ENCODE results near the gene DNAH3. TPM values are rescaled to one million over a fixed set of nuclear protein-coding genes. Genes with fewer than 3 reads are reported as not detected.

Gene DNAH3
- total RNA-seq, 1 experiment from 2014 or later, result not detected

- peak; percentile 80 for DNase-seq (ENCODE audit: low spot score)
These were observed 249.1 kb downstream of the DNAH3 start for GRCh38 chr16:20901436-20902112.

DNA sequence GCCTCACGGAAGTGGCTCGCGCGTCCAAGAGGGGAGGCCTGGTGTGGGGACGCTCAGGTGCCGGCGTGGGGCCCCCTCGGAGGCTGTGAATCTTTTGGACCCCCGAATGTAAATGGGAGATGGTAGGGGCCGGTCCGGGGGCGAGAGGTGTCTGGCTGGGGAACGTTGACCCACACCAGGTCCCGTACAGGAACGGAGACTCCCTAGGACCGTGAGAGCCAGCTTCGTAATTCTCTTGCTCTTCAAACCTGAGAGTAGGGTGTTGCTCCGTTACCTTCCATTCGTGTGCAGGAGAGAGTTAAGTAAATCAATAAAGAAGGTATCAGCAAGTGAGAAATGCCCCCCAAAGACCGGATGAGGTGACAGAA is 249.6 kb downstream of the DNAH3 start:
- in situ Hi-C loops (cut with HindIII; ENCODE audit: low sequenced_read_pairs), result no loop called here
- DNase-seq (ENCODE audit: low spot score), result no peak

More at GRCh38 chr16:20901436-20902112, 249.1 kb downstream of the DNAH3 start:
- in situ Hi-C loops (cut with HindIII; ENCODE audit: low sequenced_read_pairs), result no loop called here

GRCh38 chr16:20900299-20901067 is 250.2 kb downstream of the DNAH3 start, which contains the start of the genes DCUN1D3 and LYRM1:
DCUN1D3 (minus strand) TSS chr16:20900358; CDS start chr16:20862538, 37,820 bp downstream.
LYRM1 (plus strand) TSS chr16:20900771; CDS start chr16:20915556, 14,785 bp downstream.
- DNase-seq (ENCODE audit: low spot score), result peak; percentile 99
- in situ Hi-C loops (cut with HindIII; ENCODE audit: low sequenced_read_pairs), result no loop called here

- DNase-seq (ENCODE audit: low spot score), result no peak
- in situ Hi-C loops (cut with HindIII; ENCODE audit: low sequenced_read_pairs), result no loop called here
These were observed 251.0 kb downstream of the DNAH3 start for GRCh38 chr16:20899477-20900298.

GRCh38 chr16:20899071-20899470 is 251.6 kb downstream of the DNAH3 start:
- DNase-seq (ENCODE audit: low spot score), result no peak
- in situ Hi-C loops (cut with HindIII; ENCODE audit: low sequenced_read_pairs), result no loop called here

- in situ Hi-C loops (cut with HindIII; ENCODE audit: low sequenced_read_pairs), result no loop called here
- no peak for DNase-seq (ENCODE audit: low spot score)
These were observed 252.7 kb downstream of the DNAH3 start for GRCh38 chr16:20897922-20898321.

DNA sequence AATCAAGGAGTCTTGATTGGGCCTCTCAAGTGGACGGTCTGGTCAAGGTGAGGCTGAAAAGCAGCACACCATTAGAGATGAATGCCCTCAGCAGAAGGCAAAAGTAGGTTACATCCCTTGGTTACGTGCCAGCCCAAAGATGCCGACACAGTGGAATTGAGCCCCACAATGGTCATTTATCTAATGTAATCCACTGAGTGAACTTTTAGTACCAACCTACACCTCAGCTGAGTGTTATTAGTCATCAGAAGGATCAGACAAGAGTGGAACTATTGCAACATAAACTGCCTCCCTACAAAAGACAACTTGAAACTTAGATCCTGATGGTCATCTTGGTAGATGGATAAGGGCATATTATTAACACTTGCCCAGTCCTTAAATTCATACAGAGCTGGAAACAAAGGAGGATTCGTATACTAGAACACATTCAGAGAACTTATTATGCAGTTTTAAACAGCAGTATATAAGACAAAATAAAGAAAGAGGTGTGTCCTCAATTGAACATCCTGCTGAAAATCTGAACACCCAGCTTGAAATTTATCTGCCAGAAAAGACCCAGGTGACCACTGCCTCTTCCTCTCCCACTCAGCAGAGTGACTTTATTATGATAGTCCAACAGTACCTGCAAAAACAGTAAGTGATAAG is 253.3 kb downstream of the DNAH3 start:
- in situ Hi-C loops (cut with HindIII; ENCODE audit: low sequenced_read_pairs), result no loop called here

GRCh38 chr16:20894388-20894787 is 256.3 kb downstream of the DNAH3 start:
- DNase-seq (ENCODE audit: low spot score), result no peak

More for the DNA sequence above, 253.3 kb downstream of the DNAH3 start:
- DNase-seq (ENCODE audit: low spot score), result peak; percentile 30

DNA sequence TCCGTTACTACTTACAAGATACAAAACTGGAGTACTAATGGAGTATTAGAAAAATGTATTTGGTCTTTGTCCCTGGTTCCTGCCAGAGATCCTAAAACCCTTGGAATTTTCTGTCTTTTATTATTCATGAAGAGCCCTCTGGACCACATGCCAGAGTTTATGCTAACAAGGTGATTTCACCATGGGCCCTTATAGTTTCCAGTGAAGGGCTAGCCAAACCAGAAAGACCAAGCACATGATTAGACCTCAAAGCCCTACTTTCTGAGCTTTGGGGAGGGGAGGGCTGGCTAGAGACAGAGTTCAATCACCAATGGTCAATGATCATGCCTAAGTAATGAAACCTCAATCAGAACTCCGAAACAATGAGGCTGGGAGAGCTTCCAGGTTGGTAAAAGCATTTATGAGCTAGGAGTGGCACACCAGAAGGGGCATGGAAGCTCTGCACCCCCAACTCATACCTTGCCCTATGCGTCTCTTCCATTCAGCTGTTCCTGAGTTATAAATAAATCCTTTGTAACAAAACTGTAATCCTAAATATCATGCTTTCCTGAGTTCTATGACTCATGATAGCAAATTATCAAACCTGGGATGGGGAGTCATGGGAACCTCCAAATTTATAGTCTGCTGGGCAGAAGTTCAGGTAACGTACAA is 260.9 kb downstream of the DNAH3 start:
- DNase-seq (ENCODE audit: low spot score), result no peak
- in situ Hi-C loops (cut with HindIII; ENCODE audit: low sequenced_read_pairs), result no loop called here

More at GRCh38 chr16:20894388-20894787, 256.3 kb downstream of the DNAH3 start:
- in situ Hi-C loops (cut with HindIII; ENCODE audit: low sequenced_read_pairs), result no loop called here

GRCh38 chr16:20887207-20887606 is 263.4 kb downstream of the DNAH3 start:
- no peak for DNase-seq (ENCODE audit: low spot score)

DNA sequence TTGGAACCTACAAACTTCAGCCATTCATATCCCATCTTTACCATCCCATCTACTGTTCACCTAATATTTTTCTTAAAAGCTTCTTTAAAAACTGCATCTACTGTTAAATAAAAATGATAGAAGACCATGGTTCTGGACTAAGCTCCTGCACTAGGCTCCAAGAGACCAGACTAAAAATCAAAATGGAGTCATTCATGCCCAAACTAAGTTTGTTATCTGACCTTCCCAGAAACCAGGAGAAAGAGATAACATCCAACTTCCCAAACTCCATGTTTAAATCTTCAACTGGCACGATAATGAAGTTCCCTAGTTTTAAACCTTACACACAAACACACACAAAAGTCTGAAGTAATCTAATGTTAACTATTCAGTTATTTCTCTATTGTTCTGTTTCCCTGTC is 264.3 kb downstream of the DNAH3 start:
- no peak for DNase-seq (ENCODE audit: low spot score)
- in situ Hi-C loops (cut with HindIII; ENCODE audit: low sequenced_read_pairs), result no loop called here

More at GRCh38 chr16:20887207-20887606, 263.4 kb downstream of the DNAH3 start:
- in situ Hi-C loops (cut with HindIII; ENCODE audit: low sequenced_read_pairs), result no loop called here

DNA sequence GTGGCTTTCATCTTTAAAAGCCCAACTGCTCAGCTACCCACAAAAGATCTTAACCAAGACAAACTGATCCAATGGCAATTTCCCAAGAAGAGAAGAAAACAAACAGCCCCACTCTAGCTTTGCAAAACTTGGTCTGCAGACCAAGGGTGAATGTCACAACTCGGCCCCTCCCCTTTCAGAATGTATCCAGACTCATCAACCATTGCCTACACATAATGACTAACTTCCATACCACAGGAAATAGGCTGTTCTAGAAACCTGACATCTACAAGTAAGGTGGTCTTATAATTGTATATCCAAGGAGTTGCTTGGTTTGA is 266.4 kb downstream of the DNAH3 start:
- no peak for DNase-seq (ENCODE audit: low spot score)
- in situ Hi-C loops (cut with HindIII; ENCODE audit: low sequenced_read_pairs), result no loop called here

- in situ Hi-C loops (cut with HindIII; ENCODE audit: low sequenced_read_pairs), result no loop called here
- no peak for DNase-seq (ENCODE audit: low spot score)
These were observed 266.9 kb downstream of the DNAH3 start for GRCh38 chr16:20883554-20884239.

Other genes with a start within 250 kb of the DNAH3 start
- 13.5 TPM in 1 of 2 replicates, not detected in the other for gene LDAF1, start 7.8 kb upstream of the DNAH3 start, total RNA-seq (2014; rRNA removed; shearing (Covaris generic))
- not detected in 2 replicates for gene ZP2, start 60.7 kb upstream of the DNAH3 start, total RNA-seq (2014; rRNA removed; shearing (Covaris generic))
- gene ANKS4B, start 82.9 kb upstream of the DNAH3 start, total RNA-seq (2014; rRNA removed; shearing (Covaris generic)), result not detected in 2 replicates
- gene CRYM, start 127.4 kb upstream of the DNAH3 start, total RNA-seq (2014; rRNA removed; shearing (Covaris generic)), result not detected in 2 replicates

Data from G401 (cell line).